Dedifferentiated amniotic fluid mesenchymal stem cell (primary cell): ENCODE measurements around the gene CNTN4.

Experiments
- DNase-seq: peaks from one replicate; pipeline ENCODE4 v3.0.0-alpha.2; 2016; ENCODE audit errors: extremely low spot score

Gene CNTN4

GRCh38 chr3:2686816-2687502 is 588.3 kb downstream of the CNTN4 start:
- no peak for DNase-seq

DNA sequence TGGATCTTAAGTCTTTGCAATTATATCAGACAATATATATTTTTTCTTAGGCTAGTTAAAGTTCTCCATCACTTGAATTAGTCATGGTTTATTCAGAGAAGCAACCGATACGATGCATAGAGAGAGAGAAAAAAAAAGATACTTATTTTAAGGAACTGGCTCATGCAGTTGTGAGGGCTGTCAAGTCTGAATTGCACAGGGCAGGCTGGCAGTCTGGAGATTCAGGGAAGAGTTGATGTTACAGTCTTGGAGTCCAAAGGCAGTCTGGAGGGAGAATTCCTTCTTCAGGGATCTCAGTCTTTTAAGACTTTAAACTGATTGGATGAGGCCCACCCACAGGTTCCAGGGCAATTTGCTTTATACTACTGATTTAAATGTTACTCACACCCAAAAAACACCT is 598.9 kb downstream of the CNTN4 start:
- no peak for DNase-seq

GRCh38 chr3:2701471-2701870 is 602.8 kb downstream of the CNTN4 start:
- DNase-seq = no peak

GRCh38 chr3:2706144-2706835 is 607.6 kb downstream of the CNTN4 start:
- DNase-seq = no peak

DNA sequence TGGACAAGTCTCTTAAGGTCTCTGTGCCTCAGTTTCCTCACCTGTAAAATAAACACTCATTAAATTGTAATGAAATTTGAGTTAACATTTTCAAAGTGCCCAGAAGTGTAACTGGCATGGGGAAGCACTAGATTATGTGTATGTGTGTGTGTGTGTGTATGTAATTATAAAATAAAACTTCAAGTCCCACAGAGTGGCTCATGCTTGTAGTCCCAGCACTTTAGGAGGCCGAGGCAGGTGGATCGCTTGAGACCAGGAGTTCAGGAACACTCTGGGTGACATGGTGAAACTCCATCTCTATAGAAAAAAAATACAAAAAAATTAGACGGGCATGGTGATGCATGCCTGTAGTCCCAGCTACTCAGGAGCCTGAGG is 608.2 kb downstream of the CNTN4 start:
- DNase-seq = no peak

- no peak for DNase-seq
These were observed 612.4 kb downstream of the CNTN4 start for GRCh38 chr3:2711081-2711480.

DNA sequence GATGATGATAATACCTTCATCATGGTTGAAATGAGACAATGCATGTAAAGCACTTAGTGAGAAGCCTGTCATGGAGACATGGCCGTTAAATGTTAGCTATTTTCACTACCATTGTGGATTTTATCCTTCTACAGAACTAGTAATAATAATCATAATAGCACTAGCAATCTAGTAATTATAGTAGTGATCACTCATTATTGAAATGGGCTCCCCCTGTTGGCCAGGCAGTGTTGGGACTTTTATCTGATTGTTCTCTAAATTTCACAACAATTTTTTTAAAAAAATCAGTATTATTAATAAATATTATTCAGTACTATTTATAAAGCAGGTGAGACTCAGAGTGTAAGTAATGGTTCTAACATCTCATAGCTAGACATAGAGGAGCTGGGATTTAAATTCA is 615.3 kb downstream of the CNTN4 start:
- DNase-seq = no peak

DNA sequence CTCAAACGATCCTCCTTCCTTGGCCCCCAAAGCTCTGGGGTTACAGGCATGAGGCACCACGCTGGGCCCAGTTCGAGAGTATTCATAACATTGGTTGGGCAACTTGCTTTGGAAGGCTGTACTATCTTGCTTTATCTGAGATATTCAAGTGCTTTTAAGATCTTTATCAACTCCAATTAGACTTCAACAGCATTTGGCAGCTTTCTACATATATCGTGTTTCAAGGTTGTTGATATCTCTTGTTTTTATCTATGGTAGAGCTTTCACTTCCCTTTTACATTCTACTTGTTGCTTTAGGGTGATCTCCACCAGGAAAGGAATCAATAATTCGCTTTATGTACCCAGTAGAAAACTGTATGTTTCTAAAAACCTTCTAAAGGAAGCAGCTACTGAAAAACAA is 616.2 kb downstream of the CNTN4 start:
- no peak for DNase-seq

- no peak for DNase-seq
These were observed 628.4 kb downstream of the CNTN4 start for GRCh38 chr3:2727101-2727500.

DNA sequence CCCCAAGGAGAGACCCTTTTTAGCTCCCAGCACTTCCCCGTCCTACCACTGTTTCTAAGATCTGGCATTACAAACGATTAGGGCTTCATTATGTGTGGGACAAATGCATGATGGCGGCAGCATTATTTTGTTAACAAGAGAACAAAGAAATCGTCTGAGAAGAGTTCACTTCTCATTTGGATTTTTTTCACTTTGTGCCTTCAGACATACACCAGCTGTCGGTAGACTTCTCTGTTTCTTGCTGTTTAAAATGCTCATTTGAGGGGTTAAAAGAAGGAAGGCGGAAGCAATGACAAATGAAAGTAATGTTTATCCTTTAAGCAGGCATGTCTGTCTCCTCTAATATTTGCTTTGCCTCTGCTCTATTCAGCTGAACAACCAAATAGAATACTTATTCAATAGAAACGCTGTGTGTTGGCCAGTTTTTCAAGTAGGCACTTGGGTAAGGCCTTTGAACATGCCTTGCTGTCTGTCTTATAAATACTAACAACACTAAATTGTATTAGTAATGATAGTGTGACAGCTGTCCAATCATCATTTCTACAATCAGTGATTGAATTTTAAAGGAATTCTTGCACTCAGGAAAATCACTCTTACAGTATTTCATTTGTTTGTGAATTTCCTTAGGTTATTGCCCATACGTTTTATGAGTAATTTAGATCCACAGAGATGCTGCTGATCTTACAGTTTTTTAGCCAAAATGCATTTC is 629.1 kb downstream of the CNTN4 start:
- no peak for DNase-seq

DNA sequence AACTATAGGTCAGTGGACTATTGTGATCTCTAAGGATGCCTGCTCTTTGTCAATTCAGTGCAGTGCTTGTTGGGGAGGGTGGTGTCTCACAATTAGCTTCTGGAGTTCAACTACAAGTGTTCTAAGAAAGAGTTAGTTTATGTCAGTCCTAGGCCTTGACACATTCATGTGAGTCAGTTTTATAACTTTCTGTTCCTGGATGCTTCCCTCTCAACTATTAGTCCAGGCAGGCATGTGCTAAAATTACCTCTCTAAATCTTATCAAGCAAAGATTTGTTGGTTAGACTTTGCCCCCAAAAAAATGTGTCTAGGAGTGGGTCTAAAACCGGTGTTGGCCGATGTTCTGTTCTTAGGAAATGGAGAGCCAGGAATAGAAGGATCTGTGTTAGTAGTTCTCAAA is 633.2 kb downstream of the CNTN4 start:
- no peak for DNase-seq

GRCh38 chr3:2735392-2735894 is 636.8 kb downstream of the CNTN4 start:
- no peak for DNase-seq

DNA sequence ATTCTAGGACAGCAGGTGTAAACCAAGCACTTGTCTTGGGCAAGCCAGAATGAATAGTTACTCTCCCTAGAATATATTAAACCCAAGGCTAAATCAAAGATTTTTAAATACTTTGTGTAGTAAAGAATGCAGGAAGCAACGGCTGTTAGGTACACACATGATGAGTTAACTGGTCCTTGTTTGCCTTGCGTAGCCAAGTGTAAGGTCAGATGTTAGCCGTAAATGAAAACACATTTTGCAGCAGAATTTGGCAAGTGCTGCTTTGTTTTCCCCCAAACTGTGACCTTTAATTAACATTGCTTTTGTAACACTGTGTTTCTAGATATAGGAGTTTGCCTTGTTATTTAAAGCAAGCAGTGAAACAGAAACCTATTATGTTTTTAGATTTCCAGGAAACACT is 642.9 kb downstream of the CNTN4 start:
- no peak for DNase-seq

- DNase-seq = no peak
These were observed 666.4 kb downstream of the CNTN4 start for GRCh38 chr3:2765002-2765579.

GRCh38 chr3:2770451-2770850 is 671.8 kb downstream of the CNTN4 start:
- no peak for DNase-seq

GRCh38 chr3:2771193-2771592 is 672.5 kb downstream of the CNTN4 start:
- no peak for DNase-seq

DNA sequence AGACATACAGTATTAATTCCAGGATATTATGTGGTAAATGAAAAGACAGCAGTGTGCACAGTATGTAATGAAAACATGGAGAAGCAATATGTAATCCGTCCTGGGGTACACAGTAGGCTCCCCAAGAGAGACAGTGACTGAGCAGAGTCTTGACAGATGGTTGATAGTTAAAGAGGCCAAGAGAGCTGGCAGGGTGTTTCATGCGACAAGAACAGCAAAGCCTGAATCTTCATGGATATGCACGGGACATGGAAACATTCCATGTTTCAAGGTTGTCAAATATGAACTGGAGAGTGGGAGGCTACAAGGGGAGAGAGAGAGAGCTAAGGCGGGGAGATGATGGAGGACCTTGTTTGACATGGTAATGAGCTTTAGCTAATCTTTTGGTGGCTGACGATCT is 673.1 kb downstream of the CNTN4 start:
- DNase-seq = no peak

- no peak for DNase-seq
These were observed 674.1 kb downstream of the CNTN4 start for GRCh38 chr3:2772803-2773202.

- DNase-seq = no peak
These were observed 676.0 kb downstream of the CNTN4 start for GRCh38 chr3:2774481-2775249.

GRCh38 chr3:2783261-2783660 is 684.6 kb downstream of the CNTN4 start:
- no peak for DNase-seq

DNA sequence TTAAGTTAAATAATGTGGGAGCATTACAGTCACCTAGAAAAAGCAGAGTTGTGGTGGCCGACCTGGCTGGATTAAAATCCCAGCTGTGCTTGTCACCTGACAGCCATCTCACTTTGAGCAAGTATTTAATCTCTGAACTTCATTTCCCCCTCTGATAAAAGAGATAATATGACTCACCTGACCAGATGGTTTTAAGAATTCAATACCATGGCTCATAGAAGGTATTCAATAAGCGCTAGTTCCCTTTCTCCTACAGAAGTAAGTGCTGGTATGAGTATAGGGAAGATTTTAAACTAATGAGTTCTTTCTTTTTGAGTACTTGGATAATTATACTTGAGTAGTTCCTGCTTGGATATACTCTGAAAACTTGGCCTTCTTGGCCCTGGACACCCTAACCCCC is 686.0 kb downstream of the CNTN4 start:
- no peak for DNase-seq
